Pancreas (tissue), 10 donors: Measurements from ENCODE around the gene ATRAID. TPM values are rescaled to one million over a fixed set of nuclear protein-coding genes. Genes with fewer than 3 reads are reported as not detected.
A peak's percentile ranks its signal among the peaks of the same experiment; 100 is the strongest.

Source experiments
- ATAC-seq, 4 donors: fragments of 200-7000 bp; cut with Tn5 transposase; one replicate each; pipeline versions ENCODE4 v1.8.0 to v1.9.1; 2020; ENCODE audit warnings: mild to moderate bottlenecking in 4 of 4, moderate library complexity in 4 of 4
- DNase-seq, 6 donors: peaks; one replicate each; pipeline ENCODE4 v3.0.0-alpha.2; 2020
- FAIRE-seq: peaks from 2 replicates; lab custom pipeline; 2012; peaks lifted over from hg19 to GRCh38; lab: Jason Lieb, UNC
- H3K27ac ChIP-seq, 4 donors: fragments of 200-600 bp; sonication (generic); 1 replicate in 3 of 4; 2 replicates in 1 of 4; pipeline versions ENCODE4 v1.5.0 to v1.8.0; 2020
- H3K27me3 ChIP-seq, 4 donors: fragments of 200-600 bp; one replicate each; pipeline ENCODE4 v1.8.0; 2021
- H3K36me3 ChIP-seq, 3 donors: fragments of 200-600 bp; sonication (generic) in 1 of 3; one replicate each; pipeline versions ENCODE4 v1.5.0 to v1.8.0; 2020 to 2021
- H3K4me1 ChIP-seq, 3 donors: fragments of 200-600 bp; one replicate each; pipeline ENCODE4 v1.8.0; 2021
- H3K4me3 ChIP-seq, 4 donors: fragments of 200-600 bp; sonication (generic) in 2 of 4; one replicate each; pipeline versions ENCODE4 v1.5.0 to v1.8.0; 2020 to 2021
- H3K9me3 ChIP-seq, 4 donors: fragments of 200-600 bp; one replicate each; pipeline ENCODE4 v1.8.0; 2021
- CTCF ChIP-seq, 4 donors: fragments of 200-600 bp; sonication (generic) in 3 of 4; IDR thresholded peaks; one replicate each; pipeline versions ENCODE4 v1.5.0 to v1.8.0; 2021; ENCODE audit warnings: antibody characterized with exemption in 4 of 4
- WGBS, 2 donors: extraction: QIAGEN DNeasy Blood & Tissue Kit; methylation state at CpG; one replicate each; pipeline ENCODE4 v1.1.7; 2013; 5-methylcytosine and 5-hydroxymethylcytosine counted together
- intact Hi-C, 3 donors: fragments of 100-400 bp; cut with DNase I; formaldehyde crosslinking; loops; one replicate each; pipeline versions ENCODE4 v1.11.1 to v1.14.2; 2022
- polyA plus RNA-seq, 2 donors: library from polyadenylated mRNA; stranded (reverse); fragments of 200-250 nt; gene quantifications; one replicate each; pipeline ENCODE4 v1.2.3, GENCODE V29; 2013
- total RNA-seq, 6 donors: library from RNA; stranded (reverse); fragmentation: NEBNext Ultra II Directional in 4 of 6; extraction: Animal tissue kit (Norgen Biotek cat#: 25700) in 4 of 6; gene quantifications; one replicate each; pipeline versions ENCODE4 v1.2.1 to v1.2.4, GENCODE V29; 2021 to 2023
- donor health status: healthy with polysubstance abuse.
- donor health status: DM: no; HTN: no; CAD: no; lungs with moderate emphysema.
- donor health status: DM: no; HTN: no; CAD: no.
- donor health status: control.
- donor health status: control.
- donor health status: Bipolar disorder and iron deficiency.
- donor health status: DM: yes; HTN: yes; CAD: no.
- donor health status: DM: no; HTN: no; CAD: no.
- donor health status: DM: no; HTN: no; CAD: no.
- donor health status: DM: yes; HTN: yes; CAD: no.

Gene ATRAID
- total and polyA plus RNA-seq, 8 donors: 38.9 to 106 (median 52.6) TPM

DNA sequence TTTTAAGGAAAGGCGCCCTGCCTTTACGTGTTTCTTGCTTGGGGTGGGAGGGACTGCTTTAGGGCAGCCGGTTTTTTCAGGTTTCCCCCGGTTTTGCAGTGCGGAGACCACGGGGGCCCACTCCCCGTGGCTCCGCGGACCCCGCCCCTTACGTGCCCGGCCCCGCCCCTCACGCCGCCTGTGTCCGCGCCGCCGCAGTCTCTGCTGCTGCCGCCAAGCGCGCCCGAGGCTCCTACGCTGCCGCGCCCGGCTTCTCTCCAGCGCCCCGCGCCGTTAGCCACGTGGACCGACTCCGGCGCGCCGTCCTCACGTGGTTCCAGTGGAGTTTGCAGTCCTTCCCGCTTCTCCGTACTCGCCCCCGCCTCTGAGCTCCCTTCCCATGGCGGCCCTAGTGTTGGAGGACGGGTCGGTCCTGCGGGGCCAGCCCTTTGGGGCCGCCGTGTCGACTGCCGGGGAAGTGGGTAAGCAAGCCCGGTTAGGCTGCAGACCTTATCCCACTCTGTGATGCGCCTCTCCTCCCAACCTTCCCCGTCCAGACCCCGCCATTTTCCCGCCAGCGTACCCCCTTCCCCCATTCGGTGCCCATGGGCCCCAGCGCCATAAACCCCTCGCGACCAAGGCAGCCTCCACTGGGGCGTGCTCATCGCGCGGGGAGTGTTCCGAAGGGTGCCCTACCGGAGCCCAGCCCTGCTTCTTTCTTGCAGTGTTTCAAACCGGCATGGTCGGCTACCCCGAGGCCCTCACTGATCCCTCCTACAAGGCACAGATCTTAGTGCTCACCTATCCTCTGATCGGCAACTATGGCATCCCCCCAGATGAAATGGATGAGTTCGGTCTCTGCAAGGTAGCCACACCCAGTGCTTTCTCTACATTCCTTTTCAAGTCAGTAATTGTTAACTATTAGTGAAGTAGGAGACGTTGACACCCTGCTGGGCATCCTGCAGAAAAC, 5.6 kb downstream of the ATRAID start, which contains the start of gene CAD:
Gene CAD (plus strand): TSS at position 197 of the 949 bp plus-strand sequence. CDS start 183 bp downstream, at position 380.
- FAIRE-seq (no peak), ATAC-seq (peak; percentile 91 to 97 (median 95)), DNase-seq (peak; percentile 75 to 94 (median 86))
- peak within 1 kb of the TSS; percentile 47 to 76 (median 66) for H3K4me3 ChIP-seq
- H3K4me1 ChIP-seq: peaks cover 7 to 17% (median 11%) of the 10 kb centered on the region in 3 donors
- no peaks in the 10 kb centered on the region for H3K9me3 ChIP-seq
- peak within 1 kb of the TSS in 2 of 4 donors; percentile 7 to 45 for H3K27ac ChIP-seq
- H3K27me3 ChIP-seq: no peaks in the 10 kb centered on the region
- H3K36me3 ChIP-seq: no peaks in the 10 kb centered on the region
- intact Hi-C loops: no loop called here
- WGBS, 2 donors: 1% methylated on average over 72 of the region's 72 CpGs
- TF ChIP-seq CTCF (IDR thresholded peaks at IDR 0.05): peak in 1 of 4 donors; percentile 11

DNA sequence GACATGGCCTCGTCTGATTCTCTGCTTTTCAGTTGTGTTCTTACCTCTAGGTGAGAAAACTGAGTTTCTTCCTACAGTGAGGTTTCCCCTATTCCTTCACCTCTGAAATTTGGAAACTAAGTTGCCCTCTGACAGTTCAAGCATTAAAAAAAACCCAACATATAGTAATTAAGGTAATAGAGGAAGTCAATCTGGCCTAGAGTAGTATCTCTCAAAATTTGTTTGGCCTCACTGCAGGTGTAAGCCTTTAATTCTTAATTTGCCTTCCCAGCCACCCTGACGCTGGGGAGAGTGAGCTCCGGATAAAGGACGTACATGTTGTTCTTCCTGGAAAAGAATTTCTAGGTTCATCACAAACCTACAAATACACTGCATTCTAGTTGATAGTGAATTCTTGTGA, 6.8 kb downstream of the ATRAID start:
- Histone ChIP-seq H3K4me1 (peaks cover 0 to 9% (median 4%) of the 10 kb centered on the region in 3 donors), H3K27ac (no peak overlapping the region), H3K4me3 (peak overlapping the region in 1 of 4 donors; percentile 76), H3K9me3 (no peaks in the 10 kb centered on the region), H3K36me3 (peaks cover 0 to 5% (median 2%) of the 10 kb centered on the region in 3 donors), H3K27me3 (no peaks in the 10 kb centered on the region)
- WGBS, 2 donors: 80 to 88% methylated on average over 4 of the region's 4 CpGs
- ATAC-seq (no peak), FAIRE-seq (no peak), DNase-seq (no peak)
- no peak for TF ChIP-seq CTCF (IDR thresholded peaks at IDR 0.05)
- intact Hi-C loops: no loop called here

GRCh38 chr2:27219091-27219490, 7.2 kb downstream of the ATRAID start:
- no peak for DNase-seq
- Histone ChIP-seq H3K27ac (no peak overlapping the region), H3K4me3 (no peak overlapping the region), H3K4me1 (peaks cover 0 to 9% (median 0%) of the 10 kb centered on the region in 3 donors), H3K9me3 (no peaks in the 10 kb centered on the region), H3K27me3 (no peaks in the 10 kb centered on the region), H3K36me3 (peaks cover 0 to 9% (median 5%) of the 10 kb centered on the region in 3 donors)
- FAIRE-seq: no peak
- no peak for TF ChIP-seq CTCF (IDR thresholded peaks at IDR 0.05)
- intact Hi-C loops: no loop called here
- WGBS, 2 donors: 72 to 76% methylated on average over 2 of the region's 2 CpGs
- ATAC-seq: no peak

- no peak for TF ChIP-seq CTCF (IDR thresholded peaks at IDR 0.05)
- ATAC-seq: no peak
- 94 to 98% methylated on average over 7 of the region's 7 CpGs for WGBS, 2 donors
- Histone ChIP-seq H3K27ac (no peak overlapping the region), H3K9me3 (no peaks in the 10 kb centered on the region), H3K4me3 (no peak overlapping the region), H3K27me3 (no peaks in the 10 kb centered on the region), H3K4me1 (peaks cover 0 to 9% (median 0%) of the 10 kb centered on the region in 3 donors), H3K36me3 (peaks cover 0 to 19% (median 5%) of the 10 kb centered on the region in 3 donors)
- intact Hi-C loops: no loop called here
- FAIRE-seq: no peak
- DNase-seq: no peak
These were observed 8.2 kb downstream of the ATRAID start for GRCh38 chr2:27220091-27220490.
